GM11168 (cell line): ENCODE results near the gene FAM156A.
"Not testable (repeated sequence)": the region's sequence is repeated elsewhere in the genome, so short reads cannot be mapped to it uniquely, and the experiment has no call there.

Source experiments
- in situ Hi-C: fragments of 300-500 bp; cut with MboI; formaldehyde crosslinking; loops from one replicate; pipeline ENCODE4 v1.12.0; 2022; ENCODE audit warnings: low sequenced_read_pairs; ENCODE audit not compliant: unreplicated experiment

The FAM156A gene

GRCh38 chrX:52958113-52958959, at the start of gene FAM156A:
Gene FAM156A (minus strand): TSS chrX:52958518. CDS start chrX:52948588, 9,930 bp downstream.
- in situ Hi-C loops: not testable (repeated sequence)

GRCh38 chrX:53005327-53005726, 47.0 kb upstream of the FAM156A start:
- in situ Hi-C loops: no loop called here

GRCh38 chrX:53004811-53005210, 46.5 kb upstream of the FAM156A start:
- in situ Hi-C loops: no loop called here

GRCh38 chrX:53004038-53004437, 45.7 kb upstream of the FAM156A start:
- in situ Hi-C loops: no loop called here

GRCh38 chrX:53003111-53003510, 44.8 kb upstream of the FAM156A start:
- in situ Hi-C loops: no loop called here

GRCh38 chrX:53001958-53002357, 43.6 kb upstream of the FAM156A start:
- in situ Hi-C loops: no loop called here

GRCh38 chrX:53000447-53001135, 42.3 kb upstream of the FAM156A start:
- in situ Hi-C loops: no loop called here

GRCh38 chrX:52995987-52996331, 37.6 kb upstream of the FAM156A start:
- in situ Hi-C loops: no loop called here

GRCh38 chrX:52995135-52995986, 37.0 kb upstream of the FAM156A start:
- in situ Hi-C loops: no loop called here

GRCh38 chrX:52990848-52991247, 32.5 kb upstream of the FAM156A start:
- in situ Hi-C loops: no loop called here

GRCh38 chrX:52990011-52990631, 31.8 kb upstream of the FAM156A start:
- in situ Hi-C loops: not testable (repeated sequence)

- in situ Hi-C loops: no loop called here
Observed at GRCh38 chrX:52988985-52989917, 30.9 kb upstream of the FAM156A start.

- in situ Hi-C loops: no loop called here
Observed at GRCh38 chrX:52983321-52984000, 25.1 kb upstream of the FAM156A start.

GRCh38 chrX:52979993-52980392, 21.7 kb upstream of the FAM156A start:
- in situ Hi-C loops: no loop called here

- in situ Hi-C loops: no loop called here
Observed at GRCh38 chrX:52979568-52979967, 21.2 kb upstream of the FAM156A start.

GRCh38 chrX:52977953-52978352, 19.6 kb upstream of the FAM156A start:
- in situ Hi-C loops: no loop called here

GRCh38 chrX:52975576-52975975, 17.3 kb upstream of the FAM156A start:
- in situ Hi-C loops: not testable (repeated sequence)

- in situ Hi-C loops: not testable (repeated sequence)
Observed at GRCh38 chrX:52974336-52974992, 16.1 kb upstream of the FAM156A start.
